DMS153 (cell line): Measurements from ENCODE around the gene PAFAH2.
"Not testable (repeated sequence)": the region's sequence is repeated elsewhere in the genome, so short reads cannot be mapped to it uniquely, and the experiment has no call there.

Experiments used
- DNase-seq: peaks from one replicate; lab custom pipeline; 2025; lab: John Stamatoyannopoulos, UW

Gene PAFAH2

DNA sequence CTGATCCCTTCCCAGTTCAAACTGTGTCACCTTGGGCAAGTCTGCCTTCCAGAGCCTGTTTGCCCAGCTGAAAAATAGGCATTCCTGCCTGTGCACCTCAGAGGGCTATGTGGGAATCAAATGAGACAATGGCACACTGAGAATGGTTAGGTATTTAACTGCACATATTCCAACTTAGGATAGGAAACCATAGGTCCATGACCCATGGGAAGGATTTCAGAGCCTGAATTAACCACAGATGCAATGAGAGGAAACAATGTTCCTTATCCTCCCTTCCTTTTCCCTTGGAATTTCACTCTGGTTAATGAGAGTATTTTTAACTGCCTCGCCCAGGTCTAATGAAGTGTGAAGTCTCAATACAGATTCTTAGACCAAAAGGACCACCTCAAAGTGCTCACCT, 12.7 kb downstream of the PAFAH2 start:
- no peak for DNase-seq

DNA sequence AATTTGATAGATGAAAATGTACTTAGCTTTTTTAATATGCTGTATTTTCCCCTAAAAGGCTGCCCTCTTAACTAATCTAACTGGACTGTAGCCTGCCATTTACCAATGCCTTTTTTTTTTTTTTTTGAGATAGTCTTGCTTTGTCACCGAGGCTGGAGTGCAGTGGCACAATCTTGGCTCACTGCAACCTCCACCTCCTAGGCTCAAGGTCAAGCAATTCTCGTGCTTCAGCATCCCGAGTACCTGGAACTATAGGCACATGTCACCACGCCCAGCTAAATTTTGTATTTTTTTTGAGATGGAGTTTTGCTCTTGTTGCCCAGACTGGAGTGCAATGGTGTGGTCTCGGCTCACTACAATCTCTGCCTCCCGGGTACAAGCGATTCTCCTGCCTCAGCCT, 18.7 kb downstream of the PAFAH2 start:
- DNase-seq: no peak

DNA sequence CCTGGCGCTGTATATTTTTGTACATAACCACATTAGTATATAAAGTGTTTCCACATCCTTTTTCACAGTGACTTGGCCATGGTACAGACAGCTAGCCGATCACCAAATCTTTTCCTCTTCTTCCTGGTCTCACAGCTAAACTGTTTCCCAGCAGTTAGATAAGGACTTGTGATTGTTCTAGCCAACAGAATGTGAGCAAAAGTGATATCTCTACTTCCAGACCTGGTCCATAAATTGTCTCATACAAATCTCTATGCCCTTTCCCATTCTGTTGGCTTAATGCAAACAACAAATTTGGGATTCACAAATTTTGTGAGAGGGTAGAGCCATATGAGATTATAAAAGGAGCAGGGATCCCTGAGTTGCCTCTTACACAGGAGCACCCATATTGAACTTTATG, 19.5 kb downstream of the PAFAH2 start:
- DNase-seq: no peak

DNA sequence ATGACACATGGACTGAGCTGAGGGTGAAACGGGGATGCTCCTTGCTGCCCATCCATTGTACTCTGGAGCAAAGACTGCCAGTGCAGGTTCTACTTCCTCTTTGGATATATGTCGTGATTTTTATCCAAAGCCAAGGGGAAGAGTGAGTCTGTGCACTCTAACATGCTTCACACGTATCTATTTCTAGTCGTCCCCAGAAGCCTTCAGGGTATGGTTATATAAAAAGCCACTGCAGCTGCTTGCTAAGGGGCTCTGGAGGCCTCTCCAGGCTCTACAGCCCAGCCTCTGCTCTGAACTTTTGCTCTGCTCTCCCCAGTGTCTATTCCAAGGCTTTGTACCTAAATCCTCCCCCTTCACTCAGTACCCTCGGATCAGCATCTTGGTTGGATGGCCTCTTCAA, 20.1 kb downstream of the PAFAH2 start:
- no peak for DNase-seq

DNA sequence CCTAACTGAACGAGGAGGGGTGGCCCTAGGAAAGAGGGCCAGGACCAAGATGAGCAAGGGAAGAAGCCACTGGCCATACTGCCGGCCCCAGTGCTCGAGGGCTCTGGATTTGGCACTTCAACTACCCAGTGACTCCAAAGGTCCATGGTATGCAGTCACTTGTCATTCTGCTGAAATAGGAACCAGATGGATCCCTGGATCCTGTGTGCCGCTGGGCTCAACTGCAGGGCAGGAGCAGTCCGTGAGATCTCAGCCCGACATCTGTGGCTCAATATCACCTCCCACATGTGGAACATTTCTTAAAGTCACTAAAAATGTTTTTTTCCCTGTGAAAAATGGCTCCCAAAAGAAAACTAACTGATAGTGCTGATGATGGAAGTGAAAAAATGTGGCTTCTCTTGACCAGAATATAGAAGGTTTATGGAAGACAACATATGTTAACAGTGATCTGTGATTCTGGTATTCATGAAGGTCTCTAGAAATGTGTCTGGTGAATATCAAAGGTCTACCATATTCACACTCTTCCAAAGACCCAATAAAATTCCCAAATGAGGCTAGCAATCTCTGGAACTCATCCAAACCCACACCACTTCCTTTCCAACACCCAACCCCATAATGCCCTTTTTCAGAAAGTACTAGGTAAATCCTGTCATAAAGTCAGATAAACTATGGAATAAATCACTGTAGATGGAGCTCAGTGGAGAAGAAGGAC, 24.1 kb downstream of the PAFAH2 start:
- no peak for DNase-seq

DNA sequence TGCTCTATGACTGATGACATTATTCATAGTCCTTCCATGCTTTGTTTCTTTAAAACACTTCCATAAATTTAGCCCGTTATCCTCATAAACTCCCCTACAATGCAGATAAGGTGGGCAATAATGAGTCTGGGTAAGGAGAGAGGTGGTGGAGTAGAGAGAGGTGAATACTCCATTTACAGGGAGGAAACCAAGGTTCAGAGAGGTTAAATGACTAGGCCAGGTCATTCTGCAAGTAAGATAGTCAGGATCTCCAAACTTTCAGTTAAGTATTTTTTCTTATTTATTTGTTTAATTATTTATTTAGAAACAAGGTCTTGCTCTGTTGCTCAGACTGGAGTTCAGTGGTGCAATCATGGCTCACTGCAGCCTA, 26.1 kb downstream of the PAFAH2 start:
- no peak for DNase-seq

DNA sequence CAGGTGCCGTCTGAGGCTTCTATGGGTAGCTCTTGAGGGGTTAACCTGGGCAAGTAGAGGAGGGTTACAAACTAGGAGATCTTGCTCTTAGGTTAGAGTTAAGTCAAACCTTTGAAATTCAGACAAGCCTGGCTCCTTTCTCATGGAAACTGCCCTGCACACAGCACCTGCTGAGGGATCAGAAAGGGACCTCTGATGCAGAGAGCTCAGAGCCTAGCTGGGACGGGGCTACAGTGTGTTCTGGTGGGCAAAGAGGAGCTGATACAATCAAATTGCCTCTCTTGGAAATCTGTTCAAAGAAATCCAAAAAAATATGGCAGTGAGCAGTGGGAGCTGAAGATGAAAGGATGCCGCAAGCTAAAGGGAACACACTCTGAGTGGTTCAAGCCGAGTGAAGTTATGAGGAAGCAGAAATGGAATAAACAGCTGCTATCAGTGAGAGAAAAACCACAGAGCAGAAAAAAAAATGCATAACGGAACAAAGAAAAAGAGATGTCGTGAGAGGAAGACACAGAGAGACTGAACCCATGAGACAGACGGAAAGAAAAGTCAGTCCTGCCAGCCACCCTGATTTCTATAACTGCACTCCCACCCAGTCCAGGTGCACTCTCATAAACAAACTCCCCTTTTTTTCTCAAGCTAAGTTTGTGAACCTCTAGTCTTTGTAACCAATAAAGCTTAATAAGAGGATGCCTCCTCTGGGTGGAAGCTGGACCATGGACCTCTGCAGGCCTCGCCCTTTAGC, 26.6 kb downstream of the PAFAH2 start:
- no peak for DNase-seq

DNA sequence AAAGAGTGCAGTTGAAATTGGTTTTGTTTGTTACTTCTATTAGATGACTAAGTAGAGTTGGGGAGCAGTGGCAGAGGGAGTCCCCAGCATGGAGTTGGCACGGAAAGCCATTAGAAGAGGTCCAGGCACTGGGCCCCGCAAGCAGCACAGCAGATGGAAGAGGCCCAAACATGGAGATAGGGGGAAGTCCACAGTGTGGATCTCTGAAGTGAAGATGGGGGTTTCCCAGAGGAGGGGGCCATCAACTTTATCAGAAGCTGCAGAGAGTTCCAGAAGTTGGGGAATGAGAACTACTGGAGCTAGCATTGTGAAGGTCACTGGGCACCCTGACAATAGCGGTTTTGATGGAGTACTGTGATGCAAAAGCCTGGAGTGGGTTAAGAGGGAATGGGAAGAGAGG, 30.6 kb downstream of the PAFAH2 start:
- DNase-seq: no peak

DNA sequence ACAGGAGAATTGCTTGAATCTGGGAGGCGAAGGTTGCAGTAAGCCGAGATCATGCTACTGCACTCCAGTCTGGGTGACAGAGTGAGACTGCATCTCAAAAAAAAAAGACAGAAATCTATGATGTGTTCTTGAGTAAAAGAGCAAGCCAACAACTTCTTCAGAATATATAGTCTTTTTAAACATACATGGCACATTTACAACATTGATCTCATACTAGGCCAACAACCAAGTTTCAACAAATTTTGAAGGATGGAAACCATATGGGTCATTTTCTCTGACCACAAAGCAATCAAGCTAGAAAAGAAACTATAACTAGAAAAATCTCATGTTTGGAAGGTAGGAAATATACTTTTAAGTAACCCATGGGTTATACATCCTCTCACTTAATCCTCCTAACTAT, 38.3 kb downstream of the PAFAH2 start:
- DNase-seq: no peak

DNA sequence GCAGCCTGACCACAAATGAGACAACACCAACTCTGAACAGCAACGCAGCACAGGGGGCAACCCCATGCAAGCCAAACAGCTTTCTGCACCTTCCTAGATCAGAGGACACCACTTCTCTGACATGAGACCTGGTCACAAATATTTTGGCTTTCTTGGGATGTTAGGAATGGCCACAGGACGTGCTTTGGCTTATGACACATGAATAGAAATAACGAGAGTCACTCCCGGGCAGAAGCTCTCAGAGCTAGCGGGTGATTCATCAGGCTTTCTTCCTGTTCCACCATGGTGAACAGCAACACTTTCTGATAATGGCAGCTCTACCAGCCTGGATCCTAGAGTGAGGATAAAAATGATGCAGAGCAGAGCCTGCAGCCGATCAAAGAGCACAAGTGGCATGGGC, 39.4 kb downstream of the PAFAH2 start:
- DNase-seq: no peak

DNA sequence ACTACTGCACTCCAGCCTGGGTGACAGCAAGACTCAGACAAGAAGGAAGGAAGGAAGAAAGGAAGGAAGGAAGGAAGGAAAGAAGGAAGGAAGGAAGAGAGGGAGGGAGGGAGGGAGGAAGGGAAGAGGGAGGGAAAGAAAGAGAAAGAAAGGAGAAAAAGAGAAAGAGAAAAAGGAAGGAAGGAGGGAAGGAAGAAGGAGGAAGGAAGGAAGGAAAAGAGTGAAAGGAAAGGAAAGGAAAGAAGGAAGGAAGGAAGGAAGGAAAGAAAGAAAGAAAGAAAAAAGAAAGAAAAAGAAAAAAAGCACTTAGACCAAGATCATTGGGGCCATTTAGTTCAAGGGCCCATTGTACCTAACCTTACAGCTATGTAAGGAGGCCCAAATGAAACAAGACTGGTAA, 42.3 kb downstream of the PAFAH2 start:
- no peak for DNase-seq

DNA sequence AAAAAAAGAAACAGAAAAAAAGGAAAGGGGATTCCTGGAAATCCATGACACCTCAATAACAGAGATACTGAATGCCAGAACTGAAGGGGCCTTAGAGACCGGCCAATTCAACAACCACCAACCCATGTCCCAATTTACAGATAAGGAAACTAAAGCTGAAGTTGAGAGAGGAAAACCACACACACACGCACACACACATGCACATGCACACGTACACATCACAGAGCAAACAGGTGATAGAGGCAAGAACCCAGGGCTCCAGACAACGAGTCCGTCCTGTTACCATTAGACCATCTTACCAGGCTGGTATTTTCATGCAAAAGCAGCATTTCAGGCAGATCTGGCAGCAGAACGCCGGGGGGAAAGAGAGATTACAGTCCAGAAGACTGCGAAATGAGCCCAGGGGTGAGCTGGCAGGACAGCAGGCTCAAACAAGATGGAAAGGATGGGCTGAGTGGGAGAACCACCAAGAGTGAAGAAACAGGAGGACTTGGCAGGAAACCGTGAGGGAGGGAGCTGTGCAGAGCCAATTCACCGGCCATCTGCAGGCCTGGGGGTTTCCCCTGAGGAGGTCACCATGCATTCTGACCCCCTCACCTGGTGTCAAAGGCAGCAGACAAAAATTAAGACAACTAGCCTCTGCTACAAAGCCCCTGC, 43.5 kb downstream of the PAFAH2 start:
- DNase-seq: no peak

DNA sequence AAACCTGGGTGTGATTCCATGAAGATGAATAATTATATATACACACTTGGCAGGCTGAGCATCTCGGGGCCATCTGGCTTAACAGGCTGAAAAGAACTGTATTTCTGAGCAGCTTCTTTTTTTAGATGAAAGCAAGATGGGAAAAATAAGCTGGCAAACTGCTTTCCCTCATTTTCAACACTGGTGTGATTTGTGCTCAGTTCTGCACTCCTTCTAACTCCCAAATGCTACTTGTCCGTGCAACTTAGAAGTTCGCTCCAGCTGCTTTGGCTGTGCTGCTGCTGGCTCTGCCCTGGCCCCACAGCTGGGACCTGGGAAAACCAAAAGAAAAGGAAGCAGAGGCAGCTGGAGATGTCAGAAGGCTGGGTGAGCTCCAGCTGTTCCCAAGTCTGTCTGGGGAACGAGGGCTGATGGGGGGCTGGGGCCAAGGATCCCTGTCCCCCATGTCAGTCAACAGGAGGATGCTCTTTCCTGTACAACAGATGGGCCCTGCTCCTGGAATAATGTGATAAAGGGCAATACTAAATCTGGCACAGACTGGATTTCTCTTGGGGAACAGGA, 44.9 kb downstream of the PAFAH2 start:
- DNase-seq: no peak

DNA sequence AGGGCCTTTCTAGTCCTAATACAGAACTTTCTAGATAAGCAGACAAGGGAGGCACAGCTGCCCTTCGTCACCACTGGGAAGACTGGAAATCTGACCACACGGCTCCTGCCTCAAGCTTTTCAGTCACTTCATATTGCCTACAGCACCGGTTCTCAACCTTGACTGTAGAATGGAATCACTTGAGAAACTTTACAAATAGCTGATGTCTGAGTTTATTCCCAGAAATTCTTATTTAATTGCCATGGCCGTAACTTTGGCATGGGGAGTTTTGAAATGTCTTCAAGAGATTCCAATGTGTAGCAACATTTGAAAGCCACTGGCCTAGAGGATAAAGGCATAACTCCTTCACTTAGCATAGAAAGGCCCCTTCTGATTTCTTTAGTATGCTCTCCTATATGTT, 49.2 kb downstream of the PAFAH2 start:
- no peak for DNase-seq

DNA sequence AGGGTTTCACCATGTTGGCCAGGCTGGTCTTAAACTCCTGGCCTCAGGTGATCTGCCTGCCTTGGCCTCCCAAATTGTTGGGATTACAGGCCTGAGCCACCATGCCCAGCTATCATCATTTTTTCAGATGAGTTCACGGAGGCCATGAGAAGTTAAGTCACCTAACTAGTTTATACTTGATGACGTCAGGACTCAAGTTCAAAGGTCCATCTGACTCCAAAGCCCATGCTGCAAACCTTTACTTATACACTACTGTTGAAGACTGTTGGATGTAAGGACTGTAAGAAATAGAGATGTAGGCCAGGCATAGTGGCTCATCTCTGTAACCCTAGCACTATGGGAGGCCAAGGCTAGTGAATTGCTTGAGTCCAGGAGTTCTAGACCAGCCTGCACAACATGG, 50.8 kb downstream of the PAFAH2 start:
- DNase-seq: no peak

DNA sequence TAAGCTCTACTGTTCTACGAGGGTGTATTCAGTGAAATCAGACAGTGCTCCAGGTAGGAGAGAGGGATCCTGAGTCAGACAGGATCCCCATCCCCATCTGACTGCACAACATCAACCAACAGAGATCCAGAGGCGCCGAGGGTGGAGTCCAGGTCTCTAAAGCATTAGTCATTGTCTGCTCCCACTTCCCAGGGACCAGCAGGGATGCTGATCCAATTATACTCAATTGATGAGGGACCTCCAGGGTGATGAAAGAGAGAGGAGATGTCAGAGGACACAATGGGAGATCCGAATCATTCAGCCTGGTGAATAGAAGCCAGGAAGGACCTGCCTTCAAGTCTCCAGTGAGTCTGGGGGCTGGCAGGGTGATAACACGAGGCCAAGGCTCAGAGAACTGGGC, 52.1 kb downstream of the PAFAH2 start:
- no peak for DNase-seq

DNA sequence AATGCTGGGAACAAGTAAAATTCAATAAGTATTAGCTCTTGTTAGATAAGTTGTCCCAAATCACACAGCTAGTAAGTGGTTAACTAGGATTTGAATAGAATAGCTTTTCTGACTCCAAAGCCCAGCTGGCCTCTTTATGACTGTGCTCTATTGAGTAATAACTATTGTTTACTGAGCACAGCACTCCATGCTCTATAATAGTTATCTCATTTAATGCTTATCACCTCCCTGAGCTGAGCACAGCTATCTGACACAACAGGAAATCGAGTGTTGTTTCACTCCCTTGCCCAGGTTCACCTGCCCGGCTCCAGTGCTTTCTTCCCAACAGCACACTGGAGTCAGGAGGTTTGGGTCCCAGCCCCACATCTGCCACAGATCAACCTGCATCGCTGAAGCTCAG, 52.9 kb downstream of the PAFAH2 start:
- no peak for DNase-seq

DNA sequence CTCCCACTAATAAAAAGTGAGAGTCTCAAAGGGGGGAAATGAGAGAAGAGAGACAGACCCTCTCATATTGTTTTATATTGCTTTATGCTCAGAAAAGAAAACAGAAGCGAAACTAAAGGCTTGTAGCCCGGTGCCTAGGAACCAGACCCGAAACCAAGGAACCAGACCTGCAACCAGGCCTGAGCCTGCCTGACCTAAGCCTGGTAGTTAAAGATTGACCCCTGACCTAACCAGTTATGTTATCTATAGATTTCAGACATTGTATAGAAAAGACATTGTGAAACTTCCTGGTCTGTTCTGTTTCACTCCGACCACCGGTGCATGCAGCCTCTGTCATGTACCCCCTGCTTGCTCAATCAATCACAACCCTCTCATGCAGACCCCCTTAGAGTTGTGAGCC, 54.4 kb downstream of the PAFAH2 start:
- not testable (repeated sequence) for DNase-seq

DNA sequence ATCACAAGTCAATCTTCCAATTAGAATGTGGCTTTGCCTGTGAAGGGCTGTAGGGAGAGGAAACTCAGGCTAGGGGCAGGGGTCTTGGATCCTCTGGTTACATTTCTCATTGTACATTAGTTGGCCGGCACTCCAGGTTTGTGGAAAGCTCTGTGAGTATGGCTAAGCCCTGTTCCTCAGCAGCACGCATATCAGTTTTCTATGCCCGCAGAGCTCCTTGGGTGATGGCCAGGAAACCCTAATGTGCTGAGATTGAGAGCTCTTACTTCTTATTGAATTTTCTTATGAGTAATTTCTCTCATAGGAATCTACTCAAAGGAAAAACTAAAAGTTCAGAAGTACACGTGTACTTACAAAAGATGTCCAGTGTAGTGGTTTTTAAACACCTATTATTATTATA, 60.9 kb downstream of the PAFAH2 start:
- DNase-seq: no peak

DNA sequence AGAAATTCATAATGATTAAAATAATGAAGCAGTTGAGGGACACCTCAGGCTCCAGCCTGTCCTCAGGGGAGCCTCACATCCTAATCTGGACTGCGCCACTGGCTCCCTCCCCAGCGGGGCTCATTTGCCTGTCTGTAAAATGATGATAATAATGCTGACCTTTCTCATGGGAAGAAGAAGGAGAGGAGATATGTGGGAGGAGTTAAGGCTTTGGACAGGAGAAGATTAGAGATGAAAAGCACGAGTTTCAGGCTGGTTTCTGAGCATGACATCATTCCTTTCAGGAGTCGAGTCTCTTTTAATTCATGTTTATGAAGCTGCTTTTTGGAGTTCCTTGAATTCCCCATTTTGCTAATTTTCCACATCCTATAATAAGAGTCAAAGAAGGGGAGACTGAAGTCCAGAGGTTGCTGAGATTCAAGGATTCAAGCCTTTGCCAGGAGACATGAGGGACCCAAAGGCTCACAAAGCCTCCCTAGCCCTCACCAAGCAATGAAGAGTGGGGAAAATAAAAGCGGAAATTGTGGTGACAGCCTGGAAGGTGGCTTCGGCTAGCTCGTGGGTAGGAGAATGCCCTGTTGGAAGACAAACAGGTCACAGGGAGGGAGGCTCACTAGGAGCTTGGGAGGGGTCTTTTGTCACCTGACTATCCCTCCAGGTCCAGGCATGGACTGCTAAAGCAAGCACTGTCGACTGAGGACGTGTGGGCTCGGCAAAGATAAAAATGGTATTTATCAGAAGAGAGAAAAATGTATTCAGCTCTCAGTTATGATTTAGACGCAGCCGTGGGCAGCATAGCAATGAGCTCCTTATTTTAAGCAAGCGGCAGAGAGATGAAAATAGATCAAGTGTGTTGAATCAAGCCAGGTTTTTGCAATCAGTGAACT, 64.1 kb downstream of the PAFAH2 start:
- DNase-seq: no peak

DNA sequence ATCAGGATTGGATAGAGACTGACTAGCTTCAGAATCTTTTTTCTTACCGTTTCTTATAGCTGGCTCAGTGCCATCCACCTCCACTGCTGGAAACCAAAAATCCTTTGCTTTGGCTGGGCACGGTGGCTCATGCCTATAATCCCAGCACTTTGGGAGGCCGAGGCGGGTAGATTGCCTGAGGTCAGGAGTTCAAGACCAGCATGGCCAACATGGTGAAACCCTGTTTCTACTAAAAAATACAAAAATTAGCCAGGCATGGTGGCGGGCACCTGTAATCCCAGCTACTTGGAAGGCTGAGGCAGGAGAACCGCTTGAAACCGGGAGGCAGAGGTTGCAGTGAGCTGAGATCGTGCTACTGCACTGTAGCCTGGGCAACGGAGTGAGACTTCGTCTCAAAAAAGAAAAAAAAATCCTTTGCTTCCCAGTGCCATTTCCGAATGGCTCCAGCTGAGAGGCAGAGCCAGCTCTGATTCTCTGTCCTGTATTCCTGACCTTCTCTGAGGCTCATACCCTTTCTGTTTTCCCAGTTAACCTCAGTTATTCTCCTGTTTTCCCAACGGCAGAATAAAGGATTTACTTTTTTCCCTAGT, 65.0 kb downstream of the PAFAH2 start:
- DNase-seq: not testable (repeated sequence)

DNA sequence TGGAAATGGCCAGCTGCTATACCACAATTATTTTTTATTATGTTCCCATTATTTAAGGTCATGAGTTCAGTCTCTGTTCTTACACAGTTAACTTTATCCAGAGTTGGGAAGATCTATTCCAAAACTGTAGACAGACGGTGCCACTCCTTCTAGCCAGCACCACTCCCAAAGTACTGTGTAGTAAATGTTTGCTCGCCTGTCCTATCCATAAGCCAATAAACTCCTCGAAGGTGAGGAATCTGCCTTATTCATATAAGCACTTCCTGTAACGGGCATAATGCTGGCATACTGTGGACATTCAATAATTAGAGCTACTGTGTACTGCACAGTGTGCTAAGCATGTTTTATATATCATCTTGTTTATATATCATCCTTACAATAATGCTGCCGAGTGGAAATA, 65.5 kb downstream of the PAFAH2 start:
- no peak for DNase-seq
